IMR-90 (cell line): ENCODE results near the gene CDC14A. TPM values are rescaled to one million over a fixed set of nuclear protein-coding genes. Genes with fewer than 3 reads are reported as not detected.
A peak's percentile ranks its signal among the peaks of the same experiment; 100 is the strongest.

Experiments
- ATAC-seq: fragments of 200-7000 bp; cut with Tn5 transposase; 2 replicates; pipeline ENCODE4 v1.9.1; 2020; ENCODE audit warnings: low read depth, mild to moderate bottlenecking, moderate library complexity
- BruUV-seq: library from RNA; stranded (reverse); fragments of 400-500 nt; replicated peaks from 2 replicates; lab custom pipeline; 2021; lab: Mats Ljungman, UMichigan
- CTCF ChIA-PET: fragments of 300-600 bp; formaldehyde crosslinking; extraction: SDS; loops from one replicate; lab custom pipeline; 2021; ENCODE audit warnings: antibody characterized with exemption; lab: Yijun Ruan, JAX
- POLR2A ChIA-PET: fragments of 300-600 bp; sonication (Branson Sonifier 250); formaldehyde crosslinking; loops from one replicate; lab custom pipeline; 2022; ENCODE audit warnings: antibody characterized with exemption; ENCODE audit not compliant: unreplicated experiment; lab: Charles Lee
- DNase-seq: peaks from one replicate; pipeline ENCODE4 v3.0.0; 2013
- H2AFZ ChIP-seq: replicated peaks from 2 replicates; pipeline ENCODE3; 2013; ENCODE audit warnings: low read length, mild to moderate bottlenecking; ENCODE audit not compliant: poor library complexity
- H2AK5ac ChIP-seq: 2 replicates; pipeline ENCODE4 v1.6.1; 2013; ENCODE audit warnings: low read depth, low read length, inconsistent platforms
- H2AK9ac ChIP-seq: replicated peaks from 2 replicates; pipeline ENCODE3; 2013; ENCODE audit warnings: mild to moderate bottlenecking, low read depth, low read length, moderate library complexity; ENCODE audit not compliant: poor library complexity
- H2BK120ac ChIP-seq: 2 replicates; pipeline ENCODE4 v1.6.1; 2013; ENCODE audit warnings: low read depth, low read length, inconsistent platforms
- H2BK15ac ChIP-seq: 3 replicates; pipeline ENCODE4 v1.6.1; 2013; ENCODE audit warnings: low read depth, low read length, inconsistent platforms
- H2BK20ac ChIP-seq: 2 replicates; pipeline ENCODE4 v1.6.1; 2013; ENCODE audit warnings: low read depth, mild to moderate bottlenecking, inconsistent platforms, low read length, moderate library complexity
- H2BK5ac ChIP-seq: 2 replicates; pipeline ENCODE4 v1.6.1; 2013; ENCODE audit warnings: mild to moderate bottlenecking, low read depth, low read length, inconsistent platforms; ENCODE audit not compliant: poor library complexity, severe bottlenecking
- H3K14ac ChIP-seq: replicated peaks from 2 replicates; pipeline ENCODE4 v1.6.1; 2013; ENCODE audit warnings: low read depth, low read length, inconsistent platforms
- H3K18ac ChIP-seq: 2 replicates; pipeline ENCODE4 v1.6.1; 2013; ENCODE audit warnings: low read depth, low read length, control low read depth
- H3K23ac ChIP-seq: 2 replicates; pipeline ENCODE4 v1.6.1; 2013; ENCODE audit warnings: low read depth, low read length, inconsistent platforms
- H3K27ac ChIP-seq: 2 replicates; pipeline ENCODE4 v1.5.1; 2013; ENCODE audit warnings: mild to moderate bottlenecking, control low read depth, low read length; ENCODE audit not compliant: insufficient read depth
- H3K27me3 ChIP-seq: 2 replicates; pipeline ENCODE4 v1.6.1; 2013; ENCODE audit warnings: low read length; ENCODE audit not compliant: control insufficient read depth, insufficient read depth
- H3K36me3 ChIP-seq: 2 replicates; pipeline ENCODE4 v1.6.1; 2013; ENCODE audit warnings: low read length, mixed read lengths; ENCODE audit not compliant: control insufficient read depth, insufficient read depth
- H3K4ac ChIP-seq: 2 replicates; pipeline ENCODE4 v1.6.1; 2013; ENCODE audit warnings: low read depth, low read length, inconsistent platforms
- H3K4me1 ChIP-seq: 2 replicates; pipeline ENCODE4 v1.6.1; 2013; ENCODE audit warnings: low read length, mixed read lengths; ENCODE audit not compliant: control insufficient read depth, insufficient read depth
- H3K4me2 ChIP-seq: 2 replicates; pipeline ENCODE4 v1.6.1; 2013; ENCODE audit warnings: low read depth, mild to moderate bottlenecking, control low read depth, low read length, moderate library complexity
- H3K4me3 ChIP-seq: 2 replicates; pipeline ENCODE4 v1.5.1; 2013; ENCODE audit warnings: low read depth, mild to moderate bottlenecking, control low read depth, low read length, moderate library complexity; ENCODE audit not compliant: insufficient read depth
- H3K56ac ChIP-seq: 2 replicates; pipeline ENCODE4 v1.6.1; 2013; ENCODE audit warnings: low read length, inconsistent platforms; ENCODE audit not compliant: insufficient read depth; ENCODE audit errors: extremely low read depth
- H3K79me1 ChIP-seq, 2 experiments: 2 replicates each; pipeline ENCODE4 v1.6.1; 2013; ENCODE audit warnings: low read length in 2 of 2, inconsistent platforms in 1 of 2, low read depth in 1 of 2
- H3K9ac ChIP-seq: 2 replicates; pipeline ENCODE4 v1.6.1; 2013; ENCODE audit warnings: low read depth, low read length, control low read depth
- H3K9me1 ChIP-seq: 2 replicates; pipeline ENCODE4 v1.6.1; 2013; ENCODE audit warnings: low read length, inconsistent platforms; ENCODE audit not compliant: insufficient read depth
- H3K9me3 ChIP-seq: 2 replicates; pipeline ENCODE4 v1.6.1; 2013; ENCODE audit warnings: low read length; ENCODE audit not compliant: control insufficient read depth, insufficient read depth
- H4K20me1 ChIP-seq: 2 replicates; pipeline ENCODE4 v1.6.1; 2013; ENCODE audit warnings: low read length, inconsistent platforms; ENCODE audit not compliant: insufficient read depth
- H4K5ac ChIP-seq: 2 replicates; pipeline ENCODE4 v1.6.1; 2013; ENCODE audit warnings: mild to moderate bottlenecking, low read depth, low read length, control low read depth
- H4K8ac ChIP-seq, 2 experiments: 2 replicates each; pipeline ENCODE4 v1.6.1; 2013; ENCODE audit warnings: low read depth in 2 of 2, low read length in 2 of 2, control low read depth in 1 of 2, inconsistent platforms in 1 of 2
- H4K91ac ChIP-seq: 2 replicates; pipeline ENCODE4 v1.6.1; 2013; ENCODE audit warnings: low read depth, low read length, inconsistent platforms; ENCODE audit not compliant: insufficient read depth
- CEBPB ChIP-seq: IDR thresholded peaks from 2 replicates; pipeline ENCODE4 v1.6.1; 2012; ENCODE audit warnings: low read depth, low read length, improper control_type of control experiment
- FOS ChIP-seq: fragments of 150-350 bp; IDR thresholded peaks from 2 replicates; pipeline ENCODE4 v1.6.1; 2016; ENCODE audit warnings: low read depth, low read length
- MAZ ChIP-seq: IDR thresholded peaks from 2 replicates; pipeline ENCODE4 v1.6.1; 2012; ENCODE audit warnings: low read depth, mild to moderate bottlenecking, low read length, improper control_type of control experiment, moderate library complexity, borderline replicate concordance
- WGBS, 2 experiments: methylation state at CpG; one replicate each; pipeline versions ENCODE4 v1.1.5 to v1.1.7; 2013; ENCODE audit warnings: missing lambda C conversion rate in 2 of 2; ENCODE audit not compliant: insufficient read length in 1 of 2; ENCODE audit errors: extremely low coverage in 2 of 2; 5-methylcytosine and 5-hydroxymethylcytosine counted together
- dilution Hi-C: fragments of 300-500 bp; cut with HindIII; formaldehyde crosslinking; loops from one replicate; pipeline ENCODE4 v1.14.3; 2018; ENCODE audit warnings: low sequenced_read_pairs; ENCODE audit not compliant: unreplicated experiment
- in situ Hi-C: fragments of 300-500 bp; cut with MboI; formaldehyde crosslinking; loops from 3 replicates; pipeline ENCODE4 v1.14.3; 2019; ENCODE audit warnings: low sequenced_read_pairs, inconsistent platforms, mixed read lengths
- intact Hi-C: fragments of 100-400 bp; cut with micrococcal nuclease; formaldehyde crosslinking; loops from 2 replicates; pipeline ENCODE4 v1.10.0; 2022
- polyA plus RNA-seq, 3 experiments: library from polyadenylated mRNA; depleted of rRNA; stranded (reverse); fragments of >200 nt; gene quantifications; 2 replicates each; pipeline ENCODE4 v1.2.3, GENCODE V29; 2012; ENCODE audit warnings: low replicate concordance in 1 of 3
- total RNA-seq: library from RNA; depleted of rRNA; stranded (reverse); fragments of >200 nt; gene quantifications from 2 replicates; pipeline ENCODE4 v1.2.3, GENCODE V29; 2012

Gene CDC14A
- total and polyA plus RNA-seq, 2 of the 4 experiments (the other 2 are of a cell fraction): 1.7 to 3.0 TPM

DNA sequence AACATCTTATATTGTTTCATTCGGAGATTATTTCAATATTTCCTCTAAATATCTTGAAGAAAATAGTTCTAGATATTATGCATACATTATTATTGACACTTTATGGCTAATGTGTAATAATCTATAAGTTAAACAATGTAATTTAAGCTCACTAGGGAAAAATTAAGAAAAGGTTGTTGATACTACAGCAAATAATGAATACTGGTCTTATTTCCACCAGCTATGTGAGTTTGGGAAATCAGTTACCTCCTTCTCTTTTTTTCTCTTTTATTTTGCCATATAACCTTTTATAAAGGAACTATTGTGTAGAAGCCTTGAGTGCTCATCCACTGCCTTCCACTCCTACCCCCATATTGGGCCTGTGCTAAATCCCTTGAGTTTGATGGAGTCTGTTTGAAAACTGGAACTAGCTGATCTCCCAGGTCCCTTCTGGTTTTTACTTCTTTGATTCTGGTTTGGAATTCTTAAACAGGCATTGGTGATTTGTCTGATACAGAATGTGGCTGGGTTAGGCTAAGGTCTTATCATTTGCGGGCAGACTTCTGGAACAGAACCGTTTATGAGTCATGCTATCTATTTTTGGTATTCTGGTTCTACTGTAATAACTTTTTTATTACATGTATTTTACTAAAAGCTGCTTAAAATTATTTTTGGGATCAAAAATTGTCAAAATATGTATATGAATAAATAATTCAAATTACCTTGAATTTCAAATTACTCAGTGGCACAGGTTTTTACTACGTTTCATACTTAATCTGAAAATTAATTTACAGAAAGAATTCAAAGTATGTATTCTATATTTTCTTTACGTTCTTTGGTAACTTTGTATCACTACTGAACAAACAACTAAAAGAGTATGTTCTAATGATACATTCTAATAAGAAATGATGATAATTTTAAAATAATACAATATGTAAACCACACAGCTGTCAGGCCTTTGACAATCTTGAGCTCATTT lies 5.0 kb upstream of the CDC14A start:
- CTCF ChIA-PET: interaction anchor here (0.6 to 0.7 kb wide), 2 partner anchors 275 to 884 kb away, joined by 3 to 5 read pairs; no protein-coding TSS in a partner anchor
- peak; percentile 48 for DNase-seq
- in situ Hi-C loops: no loop called here

More for the DNA sequence above, 5.0 kb upstream of the CDC14A start:
- Histone ChIP-seq H3K18ac (no peak overlapping the region), H2BK5ac (no peak overlapping the region), H2BK20ac (no peak overlapping the region), H3K4me3 (no peak overlapping the region), H2BK15ac (no peak overlapping the region), H3K23ac (no peak overlapping the region), H3K9me1 (no peaks in the 10 kb centered on the region), H3K79me1 (no peaks in the 10 kb centered on the region), H3K4me2 (no peak overlapping the region), H3K36me3 (no peaks in the 10 kb centered on the region), H3K9ac (no peak overlapping the region), H4K8ac (no peak overlapping the region), H3K4ac (no peak overlapping the region), H2AK5ac (no peak overlapping the region), H3K9me3 (no peaks in the 10 kb centered on the region), H4K91ac (no peak overlapping the region), H2BK120ac (no peak overlapping the region), H3K27me3 (no peaks in the 10 kb centered on the region), H2AK9ac (no peak overlapping the region), H3K27ac (no peak overlapping the region), H3K56ac (no peak overlapping the region), H4K20me1 (no peaks in the 10 kb centered on the region), H2AFZ (no peak overlapping the region), H3K4me1 (no peaks in the 10 kb centered on the region), H4K5ac (no peak overlapping the region), H3K14ac (no peak overlapping the region)
- WGBS, 2 experiments: no CpG with 5 or more reads among the region's 5 CpGs
- no peak for ATAC-seq
- no peak for TF ChIP-seq MAZ
- TF ChIP-seq CEBPB: no peak
- TF ChIP-seq FOS: 0 out of 2 replicates have a peak, but pooled peaks have one; percentile 5
- intact Hi-C loops: no loop called here
- POLR2A ChIA-PET: interaction anchor here (0.6 kb wide), 1 partner anchor 20 kb away, joined by 4 read pairs; no protein-coding TSS in a partner anchor
- no TSS peak for BruUV-seq
- dilution Hi-C loops: no loop called here
